ENCODE results near the gene CSMD2.

DNA sequence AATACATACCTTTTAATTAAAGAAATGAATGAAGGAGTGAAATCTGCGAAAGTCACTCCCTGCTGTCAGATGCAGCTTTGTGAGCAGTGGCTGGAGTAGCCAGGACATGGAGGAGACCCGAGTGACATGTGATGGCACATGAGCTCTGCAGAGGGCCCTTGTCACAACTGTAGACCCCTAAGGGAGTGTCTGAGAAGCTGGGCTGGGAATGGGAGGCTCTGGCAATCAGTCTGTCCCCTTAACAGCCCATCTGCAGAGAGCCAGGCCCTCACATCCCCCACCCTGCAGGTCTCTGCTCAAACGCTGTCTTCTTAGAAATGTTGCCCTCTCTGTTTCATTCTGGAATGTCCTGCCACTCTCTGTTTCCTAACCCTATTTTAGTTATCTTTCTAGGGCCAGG, 176.9 kb downstream of the CSMD2 start:
- TF ChIP-seq POLR2AphosphoS5 (IDR thresholded peaks at IDR 0.05; ENCODE audit: low read depth) (no peak), EZH2 (IDR thresholded peaks at IDR 0.05; ENCODE audit: low read depth, unreplicated experiment) (no peak), CREB1 (CRISPR knock-in tag; IDR thresholded peaks at IDR 0.05; ENCODE audit: low read depth) (no peak)
- TF ChIP-seq, protein P1, sequence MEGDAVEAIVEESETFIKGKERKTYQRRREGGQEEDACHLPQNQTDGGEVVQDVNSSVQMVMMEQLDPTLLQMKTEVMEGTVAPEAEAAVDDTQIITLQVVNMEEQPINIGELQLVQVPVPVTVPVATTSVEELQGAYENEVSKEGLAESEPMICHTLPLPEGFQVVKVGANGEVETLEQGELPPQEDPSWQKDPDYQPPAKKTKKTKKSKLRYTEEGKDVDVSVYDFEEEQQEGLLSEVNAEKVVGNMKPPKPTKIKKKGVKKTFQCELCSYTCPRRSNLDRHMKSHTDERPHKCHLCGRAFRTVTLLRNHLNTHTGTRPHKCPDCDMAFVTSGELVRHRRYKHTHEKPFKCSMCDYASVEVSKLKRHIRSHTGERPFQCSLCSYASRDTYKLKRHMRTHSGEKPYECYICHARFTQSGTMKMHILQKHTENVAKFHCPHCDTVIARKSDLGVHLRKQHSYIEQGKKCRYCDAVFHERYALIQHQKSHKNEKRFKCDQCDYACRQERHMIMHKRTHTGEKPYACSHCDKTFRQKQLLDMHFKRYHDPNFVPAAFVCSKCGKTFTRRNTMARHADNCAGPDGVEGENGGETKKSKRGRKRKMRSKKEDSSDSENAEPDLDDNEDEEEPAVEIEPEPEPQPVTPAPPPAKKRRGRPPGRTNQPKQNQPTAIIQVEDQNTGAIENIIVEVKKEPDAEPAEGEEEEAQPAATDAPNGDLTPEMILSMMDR (conservative IDR thresholded peaks at IDR 0.05; ENCODE audit: low read depth in 2 of 2), result no peak
- TF ChIP-seq, protein P2, sequence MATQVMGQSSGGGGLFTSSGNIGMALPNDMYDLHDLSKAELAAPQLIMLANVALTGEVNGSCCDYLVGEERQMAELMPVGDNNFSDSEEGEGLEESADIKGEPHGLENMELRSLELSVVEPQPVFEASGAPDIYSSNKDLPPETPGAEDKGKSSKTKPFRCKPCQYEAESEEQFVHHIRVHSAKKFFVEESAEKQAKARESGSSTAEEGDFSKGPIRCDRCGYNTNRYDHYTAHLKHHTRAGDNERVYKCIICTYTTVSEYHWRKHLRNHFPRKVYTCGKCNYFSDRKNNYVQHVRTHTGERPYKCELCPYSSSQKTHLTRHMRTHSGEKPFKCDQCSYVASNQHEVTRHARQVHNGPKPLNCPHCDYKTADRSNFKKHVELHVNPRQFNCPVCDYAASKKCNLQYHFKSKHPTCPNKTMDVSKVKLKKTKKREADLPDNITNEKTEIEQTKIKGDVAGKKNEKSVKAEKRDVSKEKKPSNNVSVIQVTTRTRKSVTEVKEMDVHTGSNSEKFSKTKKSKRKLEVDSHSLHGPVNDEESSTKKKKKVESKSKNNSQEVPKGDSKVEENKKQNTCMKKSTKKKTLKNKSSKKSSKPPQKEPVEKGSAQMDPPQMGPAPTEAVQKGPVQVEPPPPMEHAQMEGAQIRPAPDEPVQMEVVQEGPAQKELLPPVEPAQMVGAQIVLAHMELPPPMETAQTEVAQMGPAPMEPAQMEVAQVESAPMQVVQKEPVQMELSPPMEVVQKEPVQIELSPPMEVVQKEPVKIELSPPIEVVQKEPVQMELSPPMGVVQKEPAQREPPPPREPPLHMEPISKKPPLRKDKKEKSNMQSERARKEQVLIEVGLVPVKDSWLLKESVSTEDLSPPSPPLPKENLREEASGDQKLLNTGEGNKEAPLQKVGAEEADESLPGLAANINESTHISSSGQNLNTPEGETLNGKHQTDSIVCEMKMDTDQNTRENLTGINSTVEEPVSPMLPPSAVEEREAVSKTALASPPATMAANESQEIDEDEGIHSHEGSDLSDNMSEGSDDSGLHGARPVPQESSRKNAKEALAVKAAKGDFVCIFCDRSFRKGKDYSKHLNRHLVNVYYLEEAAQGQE (IDR thresholded peaks at IDR 0.05; ENCODE audit: unreplicated experiment), result no peak
